PC-9 (cell line): ENCODE data around the gene NME7.

Experiments
- EZH2 ChIP-seq: fragments of 200-600 bp; sonication (generic); IDR thresholded peaks from 2 replicates; pipeline ENCODE4 v1.8.0; 2017; ENCODE audit warnings: antibody characterized with exemption, low read depth
- TF ChIP-seq, protein P1 (sequence below): fragments of 200-600 bp; sonication (generic); conservative IDR thresholded peaks from 2 replicates; pipeline ENCODE4 v1.6.1; 2017; ENCODE audit warnings: mixed run types, antibody characterized with exemption, mild to moderate bottlenecking, moderate library complexity

DNA sequence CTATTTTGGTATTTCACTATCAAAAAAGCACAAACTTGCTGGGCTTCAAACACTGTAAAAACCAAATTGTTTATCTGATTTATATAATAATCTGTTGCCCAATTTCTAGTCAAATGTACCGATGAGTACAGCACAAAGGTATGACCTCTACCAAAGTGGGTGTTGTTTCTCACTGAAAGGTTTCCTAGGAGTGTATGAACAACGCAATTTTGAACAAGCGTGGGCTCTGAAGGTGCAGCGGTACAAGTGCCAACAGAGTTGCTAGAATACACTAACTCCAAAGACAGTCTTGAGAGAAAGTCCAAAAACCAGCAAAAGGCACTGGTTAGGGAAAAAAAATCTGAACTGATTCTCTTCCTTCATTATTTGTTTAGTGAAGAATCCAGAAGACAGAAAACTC, 130.7 kb downstream of the NME7 start:
- TF ChIP-seq, protein P1, sequence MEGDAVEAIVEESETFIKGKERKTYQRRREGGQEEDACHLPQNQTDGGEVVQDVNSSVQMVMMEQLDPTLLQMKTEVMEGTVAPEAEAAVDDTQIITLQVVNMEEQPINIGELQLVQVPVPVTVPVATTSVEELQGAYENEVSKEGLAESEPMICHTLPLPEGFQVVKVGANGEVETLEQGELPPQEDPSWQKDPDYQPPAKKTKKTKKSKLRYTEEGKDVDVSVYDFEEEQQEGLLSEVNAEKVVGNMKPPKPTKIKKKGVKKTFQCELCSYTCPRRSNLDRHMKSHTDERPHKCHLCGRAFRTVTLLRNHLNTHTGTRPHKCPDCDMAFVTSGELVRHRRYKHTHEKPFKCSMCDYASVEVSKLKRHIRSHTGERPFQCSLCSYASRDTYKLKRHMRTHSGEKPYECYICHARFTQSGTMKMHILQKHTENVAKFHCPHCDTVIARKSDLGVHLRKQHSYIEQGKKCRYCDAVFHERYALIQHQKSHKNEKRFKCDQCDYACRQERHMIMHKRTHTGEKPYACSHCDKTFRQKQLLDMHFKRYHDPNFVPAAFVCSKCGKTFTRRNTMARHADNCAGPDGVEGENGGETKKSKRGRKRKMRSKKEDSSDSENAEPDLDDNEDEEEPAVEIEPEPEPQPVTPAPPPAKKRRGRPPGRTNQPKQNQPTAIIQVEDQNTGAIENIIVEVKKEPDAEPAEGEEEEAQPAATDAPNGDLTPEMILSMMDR, result no peak
- TF ChIP-seq EZH2, result no peak
